Kidney tubule cell (primary cell): ENCODE measurements around the gene DLGAP3.
A peak's percentile ranks its signal among the peaks of the same experiment; 100 is the strongest.

Experiments used
- DNase-seq: peaks from one replicate; pipeline ENCODE4 v3.0.0-alpha.2; 2018; ENCODE audit warnings: low spot score

Gene DLGAP3

GRCh38 chr1:34904236-34905097 lies 25.0 kb downstream of the DLGAP3 start:
- DNase-seq: no peak

DNA sequence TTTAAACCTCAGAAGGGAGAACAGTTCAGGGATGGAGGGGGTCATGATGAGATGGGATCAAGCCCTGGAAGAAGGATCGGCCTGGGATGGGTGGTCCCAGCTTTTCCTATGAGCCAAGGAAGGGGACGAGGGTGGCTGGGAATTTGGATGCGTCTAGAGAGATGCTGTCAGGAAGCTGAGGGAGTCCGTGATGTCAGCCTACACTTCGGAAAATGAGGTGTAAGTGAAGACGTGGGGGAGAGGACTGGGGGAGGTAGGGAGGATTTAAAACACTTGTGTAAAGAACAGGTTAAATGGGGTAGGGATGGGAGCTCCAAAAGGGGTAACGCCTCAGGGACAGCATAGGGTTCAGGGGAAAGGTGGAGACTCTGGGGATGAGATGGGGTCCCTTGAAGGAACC lies 27.5 kb downstream of the DLGAP3 start:
- DNase-seq: no peak

- no peak for DNase-seq
Observed at GRCh38 chr1:34900775-34901502, 28.5 kb downstream of the DLGAP3 start.

DNA sequence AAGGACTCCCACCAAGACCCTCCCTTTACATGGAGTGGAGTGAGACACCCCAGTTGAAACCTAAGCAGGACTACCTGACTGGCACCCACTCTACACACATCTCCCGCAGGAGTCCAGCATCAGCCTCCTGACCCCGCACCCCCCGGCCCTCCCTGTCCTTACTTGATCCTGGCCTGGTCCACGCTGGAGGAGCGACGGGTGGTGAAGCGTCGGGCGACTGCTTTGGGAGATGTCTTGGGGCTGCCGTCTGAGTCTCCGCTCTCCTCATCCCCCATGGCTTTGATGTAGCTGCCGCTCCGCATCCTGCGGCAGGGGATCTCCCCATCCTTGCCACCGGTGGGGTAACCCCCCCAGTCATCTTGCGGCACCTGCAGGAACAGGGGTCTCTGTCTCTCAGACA lies 29.5 kb downstream of the DLGAP3 start:
- DNase-seq: no peak

DNA sequence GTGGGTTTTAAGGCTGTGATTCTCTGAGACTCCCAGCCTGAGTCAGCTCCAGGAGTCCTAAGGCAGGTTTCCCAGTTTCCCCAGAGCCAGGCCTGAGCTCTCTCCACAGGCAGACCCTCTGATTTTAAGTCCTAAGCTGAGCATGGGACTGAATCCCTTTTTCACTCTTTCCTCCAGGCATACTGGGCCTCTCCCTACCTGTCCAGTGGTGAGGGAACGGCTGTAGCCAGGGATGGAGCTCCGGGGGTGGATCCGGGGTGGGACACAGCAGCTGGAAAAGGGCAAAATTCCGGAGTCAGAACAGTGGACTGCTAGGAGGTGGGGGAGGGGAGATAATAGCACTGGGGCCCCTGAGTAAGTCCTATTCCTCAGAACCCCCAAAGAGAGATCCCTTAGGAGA lies 30.0 kb downstream of the DLGAP3 start:
- no peak for DNase-seq

DNA sequence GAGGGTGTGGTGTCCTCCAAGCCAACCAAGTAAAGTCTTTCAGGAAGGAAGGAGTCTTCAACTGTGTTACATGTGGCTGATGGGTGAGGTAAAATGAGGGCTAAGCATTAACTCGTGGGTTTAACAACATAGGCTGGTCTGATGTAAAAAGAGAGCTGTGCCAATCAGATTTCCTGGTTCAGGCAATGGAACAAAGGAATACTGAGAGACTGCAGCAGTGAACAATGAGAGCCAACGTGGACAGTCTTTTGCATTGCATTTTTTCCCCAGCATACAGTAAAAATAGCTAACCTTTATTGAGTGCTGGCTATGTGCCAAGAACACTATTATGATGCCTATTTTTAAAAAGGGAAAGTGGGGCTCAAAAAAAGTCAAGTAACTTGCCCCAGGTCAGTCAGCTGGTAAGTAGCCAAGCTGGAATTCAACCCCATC lies 31.1 kb downstream of the DLGAP3 start:
- DNase-seq: peak; percentile 9

GRCh38 chr1:34896612-34897011 lies 32.8 kb downstream of the DLGAP3 start:
- DNase-seq: no peak

- no peak for DNase-seq
Observed at GRCh38 chr1:34889705-34890104, 39.7 kb downstream of the DLGAP3 start.

- no peak for DNase-seq
Observed at GRCh38 chr1:34887593-34887992, 41.9 kb downstream of the DLGAP3 start.

- DNase-seq: no peak
Observed at GRCh38 chr1:34885405-34886247, 43.8 kb downstream of the DLGAP3 start.

GRCh38 chr1:34884961-34885360 lies 44.5 kb downstream of the DLGAP3 start:
- no peak for DNase-seq

- no peak for DNase-seq
Observed at GRCh38 chr1:34884536-34884935, 44.9 kb downstream of the DLGAP3 start.

DNA sequence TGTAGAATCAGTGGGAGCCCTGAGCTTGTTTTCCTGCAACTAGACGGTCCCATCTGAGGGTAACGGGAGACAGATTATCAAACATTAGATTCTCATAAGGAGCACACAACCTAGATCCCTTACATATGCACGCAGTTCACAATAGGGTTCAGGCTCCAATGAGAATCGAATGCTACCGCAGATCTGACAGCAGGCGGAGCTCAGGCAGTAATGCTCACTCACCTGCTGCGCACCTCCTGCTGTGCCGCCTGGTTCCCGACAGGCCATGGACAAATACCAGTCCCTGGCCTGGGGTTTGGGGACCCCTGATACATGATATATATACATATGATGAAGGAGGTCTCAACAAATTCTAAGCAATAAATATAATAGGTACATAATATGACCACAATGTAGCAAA lies 50.2 kb downstream of the DLGAP3 start:
- no peak for DNase-seq

- no peak for DNase-seq
Observed at GRCh38 chr1:34876406-34876805, 53.0 kb downstream of the DLGAP3 start.

DNA sequence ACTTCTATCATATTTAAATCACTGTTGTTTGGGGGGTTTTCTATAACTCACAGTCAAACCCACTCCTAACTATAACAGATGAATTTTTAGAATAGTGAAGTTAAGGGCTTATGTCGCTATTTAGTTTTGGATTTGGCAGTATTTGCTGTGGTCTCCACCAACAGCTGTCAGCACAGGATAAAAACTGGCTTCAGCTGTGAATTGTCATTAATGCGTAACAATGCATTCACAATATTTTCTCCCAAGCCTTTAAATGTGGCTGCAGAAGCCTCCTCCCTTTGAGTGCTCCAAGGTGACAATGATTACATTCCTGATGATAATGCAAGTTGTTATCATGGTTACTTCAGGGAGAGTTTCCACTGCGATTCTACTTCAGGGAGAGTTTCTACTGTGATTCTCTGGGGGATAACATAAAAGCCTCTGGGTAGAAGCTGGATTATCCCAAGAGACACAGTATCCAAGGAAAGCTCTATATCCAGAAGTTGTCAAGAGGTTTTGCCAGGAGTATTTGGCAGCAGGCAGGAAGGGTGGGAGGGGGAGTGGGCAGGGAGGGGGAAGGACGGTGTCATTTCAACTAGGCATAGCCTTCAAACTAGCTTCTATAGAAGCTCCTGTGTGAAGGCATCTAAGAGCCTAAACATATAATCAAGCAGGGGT lies 55.0 kb downstream of the DLGAP3 start:
- no peak for DNase-seq

- no peak for DNase-seq
Observed at GRCh38 chr1:34872133-34872503, 57.3 kb downstream of the DLGAP3 start.

DNA sequence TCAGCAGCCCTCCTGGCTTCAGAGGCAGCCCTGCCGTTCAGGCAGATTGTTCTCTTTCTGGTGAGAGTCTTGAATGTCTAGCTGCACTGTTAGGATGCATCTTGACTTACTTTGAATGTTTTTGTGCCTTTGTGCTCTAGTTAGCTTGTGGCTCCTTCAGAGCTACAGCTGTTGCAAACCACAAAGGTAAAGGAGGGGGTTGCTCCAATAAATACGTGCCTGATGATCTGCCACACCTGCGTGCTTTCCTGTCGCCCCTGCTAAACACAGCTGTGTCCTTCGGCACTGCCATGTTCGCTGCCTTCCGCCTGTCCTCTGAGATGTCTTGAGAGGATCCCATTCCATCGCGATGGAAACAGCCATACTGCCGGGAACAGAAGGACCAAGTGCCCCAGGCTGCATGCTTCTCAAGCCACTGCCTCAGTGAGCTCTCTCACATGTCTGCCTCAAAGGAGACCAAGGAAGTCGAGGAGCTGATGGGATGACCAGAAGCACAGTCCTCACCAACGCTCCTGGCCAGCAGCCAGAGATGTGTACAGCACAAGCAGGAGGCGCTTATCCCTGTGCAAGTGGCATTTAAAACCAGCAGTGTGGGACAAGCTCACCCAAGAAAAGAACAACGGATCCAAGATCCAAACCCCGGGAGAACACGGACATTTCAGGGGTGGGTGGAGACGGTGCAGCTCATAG lies 57.9 kb downstream of the DLGAP3 start:
- DNase-seq: no peak

GRCh38 chr1:34870395-34870794 lies 59.1 kb downstream of the DLGAP3 start:
- no peak for DNase-seq

DNA sequence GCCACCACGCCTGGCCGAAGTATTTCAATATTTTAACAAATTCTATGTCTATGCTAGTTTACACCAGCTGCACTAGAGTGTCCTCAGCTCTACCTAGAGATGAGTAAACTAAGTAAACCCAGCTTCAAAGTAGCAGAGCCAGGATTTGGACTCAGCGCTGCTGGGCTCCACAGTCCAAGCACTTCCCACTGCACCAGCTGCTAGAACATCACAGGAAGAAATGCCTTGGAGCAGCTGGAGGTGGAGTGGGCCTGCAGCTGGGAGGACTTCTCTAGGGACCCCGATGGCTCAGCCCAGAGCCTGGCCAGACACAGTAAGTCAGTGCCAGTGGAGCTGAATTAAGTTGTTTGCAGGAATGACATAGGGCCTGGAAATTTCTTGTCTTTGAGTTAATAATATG lies 59.7 kb downstream of the DLGAP3 start:
- DNase-seq: no peak

DNA sequence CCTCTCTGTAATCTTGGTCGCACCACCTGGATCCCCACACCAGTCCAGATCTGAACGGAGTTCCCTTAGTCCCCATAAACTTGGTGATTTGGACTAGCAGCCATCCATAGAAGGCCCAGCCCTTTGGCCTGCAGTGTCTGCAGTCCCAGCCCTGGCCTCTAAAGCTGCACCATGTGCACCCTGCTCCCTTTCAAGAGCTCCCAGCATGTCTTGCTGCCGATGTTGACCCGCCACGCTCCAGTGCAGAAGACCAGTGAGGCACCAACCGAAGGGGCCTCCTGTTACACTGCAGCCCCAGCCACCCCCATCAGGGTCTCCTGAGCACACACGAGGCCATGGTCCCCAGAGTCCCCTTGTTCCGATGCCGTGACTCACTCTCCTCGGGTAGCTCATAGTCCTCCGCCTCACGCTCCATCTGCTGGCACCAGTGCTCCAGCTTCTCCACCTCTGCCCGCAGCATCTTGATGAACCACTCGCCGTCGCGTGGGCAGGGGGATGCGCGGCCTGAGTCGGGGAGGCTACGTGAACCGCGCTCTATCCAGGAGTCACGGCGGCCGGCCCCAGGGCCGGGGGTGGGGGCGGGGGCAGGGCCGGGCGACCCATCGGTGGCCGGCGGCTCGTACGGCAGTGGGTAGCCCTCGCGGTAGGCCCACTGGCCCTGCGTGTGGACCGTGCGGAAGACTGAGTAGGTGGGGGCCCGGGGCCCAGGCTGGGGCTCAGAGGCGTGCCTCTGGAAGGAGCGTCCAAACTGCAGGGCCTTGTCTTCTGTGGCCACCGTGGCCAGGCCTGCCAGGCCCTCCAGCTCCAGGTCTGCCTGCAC lies 61.0 kb downstream of the DLGAP3 start:
- no peak for DNase-seq

GRCh38 chr1:34867415-34867814 lies 62.0 kb downstream of the DLGAP3 start:
- no peak for DNase-seq
